ENCODE results near the gene OR8J1.

OR8J1 gene

GRCh38 chr11:56353991-56354390 is at the start of gene OR8J1:
TSS of gene OR8J1 (plus strand) at chr11:56354291. CDS start at chr11:56360247, 5,956 bp downstream.
- TF ChIP-seq CTCF (conservative IDR thresholded peaks at IDR 0.05; ENCODE audit: low read depth, low read length) = no peak
- H3K4me3 ChIP-seq (ENCODE audit: low read length) = no peak within 1 kb of the TSS
- no peak for DNase-seq (ENCODE audit: low read depth)

GRCh38 chr11:56307836-56308235 is 46.3 kb upstream of the OR8J1 start:
- no peak for TF ChIP-seq CTCF (conservative IDR thresholded peaks at IDR 0.05; ENCODE audit: low read depth, low read length)
- H3K4me3 ChIP-seq (ENCODE audit: low read length) = no peak overlapping the region
- DNase-seq (ENCODE audit: low read depth) = no peak

- no peak for DNase-seq (ENCODE audit: low read depth)
- TF ChIP-seq CTCF (conservative IDR thresholded peaks at IDR 0.05; ENCODE audit: low read depth, low read length) = no peak
- no peak within 1 kb of the TSS for H3K4me3 ChIP-seq (ENCODE audit: low read length)
These were observed 39.2 kb upstream of the OR8J1 start, which contains the start of gene OR8K3 for GRCh38 chr11:56314844-56315243. TSS of gene OR8K3 (plus strand) at chr11:56315144. CDS start at chr11:56318307, 3,163 bp downstream.

GRCh38 chr11:56331861-56332491 is 22.1 kb upstream of the OR8J1 start:
- DNase-seq (ENCODE audit: low read depth) = no peak

GRCh38 chr11:56333156-56333555 is 20.9 kb upstream of the OR8J1 start:
- no peak overlapping the region for H3K4me3 ChIP-seq (ENCODE audit: low read length)
- no peak for TF ChIP-seq CTCF (conservative IDR thresholded peaks at IDR 0.05; ENCODE audit: low read depth, low read length)
- DNase-seq (ENCODE audit: low read depth) = no peak

More at GRCh38 chr11:56331861-56332491, 22.1 kb upstream of the OR8J1 start:
- no peak overlapping the region for H3K4me3 ChIP-seq (ENCODE audit: low read length)
- no peak for TF ChIP-seq CTCF (conservative IDR thresholded peaks at IDR 0.05; ENCODE audit: low read depth, low read length)

- DNase-seq (ENCODE audit: low read depth) = no peak
- H3K4me3 ChIP-seq (ENCODE audit: low read length) = no peak overlapping the region
- TF ChIP-seq CTCF (conservative IDR thresholded peaks at IDR 0.05; ENCODE audit: low read depth, low read length) = no peak
These were observed 13.8 kb upstream of the OR8J1 start for GRCh38 chr11:56340289-56340688.

GRCh38 chr11:56345739-56346138 is 8.4 kb upstream of the OR8J1 start, which contains the start of gene OR8K1:
TSS of gene OR8K1 (plus strand) at chr11:56346039. CDS start at chr11:56346039, 0 bp downstream.
- DNase-seq (ENCODE audit: low read depth) = no peak
- H3K4me3 ChIP-seq (ENCODE audit: low read length) = no peak within 1 kb of the TSS
- no peak for TF ChIP-seq CTCF (conservative IDR thresholded peaks at IDR 0.05; ENCODE audit: low read depth, low read length)
